ENCODE data around the gene MMP11. TPM values are rescaled to one million over a fixed set of nuclear protein-coding genes. Genes with fewer than 3 reads are reported as not detected.

The MMP11 gene
- polyA plus RNA-seq, 1 donor: 13.3 TPM

GRCh38 chr22:23829845-23830372 lies 57.3 kb downstream of the MMP11 start:
- DNase-seq: no peak

- DNase-seq: no peak
Observed at GRCh38 chr22:23831261-23831660, 58.6 kb downstream of the MMP11 start.

GRCh38 chr22:23831781-23832180 lies 59.1 kb downstream of the MMP11 start:
- no peak for DNase-seq

GRCh38 chr22:23832226-23833016 lies 59.8 kb downstream of the MMP11 start:
- no peak for DNase-seq

GRCh38 chr22:23833017-23833751 lies 60.5 kb downstream of the MMP11 start:
- DNase-seq: no peak

Other genes with a start within 250 kb of the MMP11 start
- 0.40 TPM for gene IGLL1, start 192.6 kb upstream of the MMP11 start, polyA plus RNA-seq (ENCODE audit: insufficient read length)
- 4.3 TPM for gene DRICH1, start 140.5 kb upstream of the MMP11 start, polyA plus RNA-seq (ENCODE audit: insufficient read length)
- gene RGL4, start 81.8 kb upstream of the MMP11 start, polyA plus RNA-seq (ENCODE audit: insufficient read length): 4.7 TPM
- 8.1 TPM for gene ZNF70, start 21.7 kb upstream of the MMP11 start, polyA plus RNA-seq (ENCODE audit: insufficient read length)
- gene VPREB3, start 18.4 kb upstream of the MMP11 start, polyA plus RNA-seq (ENCODE audit: insufficient read length): not detected
- 2.7 TPM for gene C22orf15, start 9.9 kb upstream of the MMP11 start, polyA plus RNA-seq (ENCODE audit: insufficient read length)
- gene CHCHD10, start 4.9 kb upstream of the MMP11 start, polyA plus RNA-seq (ENCODE audit: insufficient read length): 58.3 TPM
- gene SMARCB1, start 14.1 kb downstream of the MMP11 start, polyA plus RNA-seq (ENCODE audit: insufficient read length): 187 TPM
- gene DERL3, start 66.2 kb downstream of the MMP11 start, polyA plus RNA-seq (ENCODE audit: insufficient read length): 3.2 TPM
- 60.0 TPM for gene SLC2A11, start 85.0 kb downstream of the MMP11 start, polyA plus RNA-seq (ENCODE audit: insufficient read length)
- 119 TPM for gene MIF, start 121.5 kb downstream of the MMP11 start, polyA plus RNA-seq (ENCODE audit: insufficient read length)
- 6.9 TPM for gene GSTT2B, start 188.3 kb downstream of the MMP11 start, polyA plus RNA-seq (ENCODE audit: insufficient read length)
- 11.6 TPM for gene DDTL, start 194.0 kb downstream of the MMP11 start, polyA plus RNA-seq (ENCODE audit: insufficient read length)
- 66.8 TPM for gene DDT, start 201.6 kb downstream of the MMP11 start, polyA plus RNA-seq (ENCODE audit: insufficient read length)
- not detected for gene GSTT2, start 207.3 kb downstream of the MMP11 start, polyA plus RNA-seq (ENCODE audit: insufficient read length)
- not detected for gene GSTT4, start 232.6 kb downstream of the MMP11 start, polyA plus RNA-seq (ENCODE audit: insufficient read length)
- gene CABIN1, start 238.5 kb downstream of the MMP11 start, polyA plus RNA-seq (ENCODE audit: insufficient read length): 52.0 TPM